Ovary (tissue), 9 donors: Measurements from ENCODE around the gene ADAM12. TPM values are rescaled to one million over a fixed set of nuclear protein-coding genes. Genes with fewer than 3 reads are reported as not detected.

ENCODE experiments used
- DNase-seq, 5 donors: peaks; one replicate each; pipeline ENCODE4 v3.0.0-alpha.2; 2019 to 2020
- H3K27ac ChIP-seq, 2 donors: fragments of 200-600 bp; one replicate each; pipeline versions ENCODE4 v1.5.1 to v1.8.0; 2019 to 2022
- H3K27me3 ChIP-seq: fragments of 200-600 bp; one replicate; pipeline ENCODE4 v1.8.0; 2022
- H3K36me3 ChIP-seq: fragments of 200-600 bp; sonication (generic); one replicate; pipeline ENCODE4 v1.5.1; 2019
- H3K4me1 ChIP-seq: one replicate; pipeline ENCODE4 v1.8.1; 2013; ENCODE audit warnings: mild to moderate bottlenecking, moderate library complexity; ENCODE audit not compliant: insufficient read depth
- H3K4me3 ChIP-seq: fragments of 200-600 bp; sonication (generic); one replicate; pipeline ENCODE4 v1.5.1; 2017
- H3K9me3 ChIP-seq, 2 donors: fragments of 200-600 bp in 1 of 2; sonication (generic) in 1 of 2; one replicate each; pipeline versions ENCODE4 v1.5.1 to v1.8.1; 2013 to 2019; ENCODE audit warnings: mild to moderate bottlenecking in 1 of 2, moderate library complexity in 1 of 2
- CTCF ChIP-seq, 3 donors: fragments of 450-650 bp in 2 of 3; fragments of 200-600 bp in 1 of 3; IDR thresholded peaks; one replicate each; pipeline versions ENCODE4 v1.5.1 to v1.8.0; 2016 to 2022; ENCODE audit warnings: antibody characterized with exemption in 3 of 3, mild to moderate bottlenecking in 1 of 3
- EP300 ChIP-seq: sonication (generic); formaldehyde crosslinking; IDR thresholded peaks from one replicate; pipeline ENCODE4 v1.6.1; 2017; ENCODE audit warnings: antibody characterized with exemption
- POLR2A ChIP-seq: fragments of 450-650 bp; IDR thresholded peaks from one replicate; pipeline ENCODE4 v1.6.1; 2017; ENCODE audit warnings: antibody characterized with exemption, mild to moderate bottlenecking, moderate library complexity
- WGBS, 3 donors: extraction: QIAGEN DNeasy Blood & Tissue Kit in 1 of 3; methylation state at CpG; one replicate each; pipeline versions ENCODE4 v1.1.5 to v1.1.7; 2013 to 2017; 5-methylcytosine and 5-hydroxymethylcytosine counted together
- intact Hi-C, 4 donors: fragments of 100-400 bp; cut with DNase I; formaldehyde crosslinking; loops; one replicate each; pipeline versions ENCODE4 v1.11.0 to v1.15.1; 2022 to 2023
- polyA plus RNA-seq, 2 donors: library from polyadenylated mRNA; stranded (reverse); fragments of 200-250 nt in 1 of 2; fragments of 350-450 nt in 1 of 2; fragmentation: Illumina TruSeq in 1 of 2; extraction: RNeasy Lipid Tissue Mini Kit (QIAGEN cat#74804) in 1 of 2; gene quantifications; one replicate each; pipeline ENCODE4 v1.2.3, GENCODE V29; 2013 to 2014
- total RNA-seq, 7 donors: library from RNA; depleted of rRNA in 2 of 7; stranded (reverse); fragments of >200 nt in 2 of 7; fragmentation: NEBNext Ultra II Directional in 3 of 7; extraction: Animal tissue kit (Norgen Biotek cat#: 25700) in 3 of 7; gene quantifications; one replicate each; pipeline versions ENCODE4 v1.1.0 to v1.2.4, GENCODE V29; 2016 to 2023
- donor health status: DM: no; HTN: no; CAD: no; lungs with moderate emphysema.
- donor health status: DM: no; HTN: no; CAD: no.
- donor health status: Bipolar disorder and iron deficiency.
- donor health status: DM: yes; HTN: yes; CAD: no.
- donor health status: DM: no; HTN: no; CAD: no.
- donor health status: DM: yes; HTN: yes; CAD: no.

ADAM12 gene
- total and polyA plus RNA-seq, 9 donors = 1.8 to 27.2 (median 10.3) TPM

- Histone ChIP-seq H3K27me3 (no peaks in the 10 kb centered on the region), H3K4me1 (no peaks in the 10 kb centered on the region), H3K27ac (no peak overlapping the region), H3K9me3 (no peaks in the 10 kb centered on the region), H3K4me3 (no peak overlapping the region), H3K36me3 (no peaks in the 10 kb centered on the region)
- no peak for DNase-seq
- TF ChIP-seq EP300 (no peak), CTCF (IDR thresholded peaks at IDR 0.05) (no peak), POLR2A (no peak)
- intact Hi-C loops = no loop called here
- 92 to 95% (median 93%) methylated on average over 3 of the region's 3 CpGs for WGBS, 3 donors
Measured at GRCh38 chr10:126029999-126030398, 358.3 kb downstream of the ADAM12 start.

- no peak overlapping the region for H3K4me3 ChIP-seq
- DNase-seq = no peak
- intact Hi-C loops = no loop called here
- no peak for TF ChIP-seq CTCF (IDR thresholded peaks at IDR 0.05)
- no peaks in the 10 kb centered on the region for H3K4me1 ChIP-seq
- 93 to 100% (median 100%) methylated on average over 1 of the region's 1 CpG for WGBS, 3 donors
- H3K27me3 ChIP-seq = no peaks in the 10 kb centered on the region
- H3K36me3 ChIP-seq = no peaks in the 10 kb centered on the region
- no peaks in the 10 kb centered on the region for H3K9me3 ChIP-seq
- H3K27ac ChIP-seq = no peak overlapping the region
Measured at GRCh38 chr10:126027692-126028091, 360.6 kb downstream of the ADAM12 start.

GRCh38 chr10:126022841-126023240 is 365.4 kb downstream of the ADAM12 start:
- 86 to 89% (median 86%) methylated on average over 5 of the region's 5 CpGs for WGBS, 3 donors
- intact Hi-C loops = no loop called here
- Histone ChIP-seq H3K4me3 (no peak overlapping the region), H3K27me3 (no peaks in the 10 kb centered on the region), H3K4me1 (peaks cover 1% of the 10 kb centered on the region), H3K9me3 (no peaks in the 10 kb centered on the region), H3K27ac (no peak overlapping the region), H3K36me3 (no peaks in the 10 kb centered on the region)
- no peak for DNase-seq
- TF ChIP-seq EP300 = no peak
- no peak for TF ChIP-seq POLR2A
- no peak for TF ChIP-seq CTCF (IDR thresholded peaks at IDR 0.05)

GRCh38 chr10:126021833-126022500 is 366.3 kb downstream of the ADAM12 start:
- intact Hi-C loops = no loop called here
- Histone ChIP-seq H3K27me3 (no peaks in the 10 kb centered on the region), H3K9me3 (no peaks in the 10 kb centered on the region), H3K27ac (no peak overlapping the region), H3K4me3 (no peak overlapping the region), H3K36me3 (no peaks in the 10 kb centered on the region), H3K4me1 (peaks cover 1% of the 10 kb centered on the region)
- TF ChIP-seq EP300 (no peak), POLR2A (no peak), CTCF (IDR thresholded peaks at IDR 0.05) (no peak)
- DNase-seq = no peak
- WGBS, 3 donors = 92 to 96% (median 93%) methylated on average over 5 of the region's 5 CpGs
